Uterus (tissue), 4 donors: ENCODE measurements around the gene EIF4B. TPM values are rescaled to one million over a fixed set of nuclear protein-coding genes. Genes with fewer than 3 reads are reported as not detected.

Source experiments
- DNase-seq, 2 donors: peaks; one replicate each; pipeline ENCODE4 v3.0.0-alpha.2; 2019 to 2020
- H3K27ac ChIP-seq, 2 donors: fragments of 200-600 bp; sonication (generic); 1 replicate in 1 of 2; 2 replicates in 1 of 2; pipeline ENCODE4 v1.5.1; 2016 to 2018
- H3K27me3 ChIP-seq, 2 donors: fragments of 200-600 bp; sonication (generic); one replicate each; pipeline ENCODE4 v1.5.1; 2018 to 2019; ENCODE audit warnings: control low read depth in 1 of 2
- H3K36me3 ChIP-seq, 2 donors: fragments of 200-600 bp; sonication (generic); one replicate each; pipeline ENCODE4 v1.5.1; 2019; ENCODE audit warnings: control low read depth in 1 of 2
- H3K4me1 ChIP-seq, 2 donors: fragments of 200-600 bp; sonication (generic); one replicate each; pipeline ENCODE4 v1.5.1; 2018 to 2019; ENCODE audit warnings: control low read depth in 1 of 2
- H3K4me3 ChIP-seq, 2 donors: fragments of 200-600 bp; sonication (generic); 1 replicate in 1 of 2; 2 replicates in 1 of 2; pipeline ENCODE4 v1.5.1; 2018 to 2019; ENCODE audit warnings: mild to moderate bottlenecking in 1 of 2
- H3K9me3 ChIP-seq, 2 donors: fragments of 200-600 bp; sonication (generic); one replicate each; pipeline ENCODE4 v1.5.1; 2019; ENCODE audit warnings: control low read depth in 1 of 2
- POLR2A ChIP-seq, 2 donors: fragments of 450-650 bp; IDR thresholded peaks; one replicate each; pipeline ENCODE4 v1.6.1; 2016; ENCODE audit warnings: antibody characterized with exemption in 2 of 2, mild to moderate bottlenecking in 1 of 2, moderate library complexity in 1 of 2
- intact Hi-C: fragments of 100-400 bp; cut with DNase I; formaldehyde crosslinking; loops from one replicate; pipeline ENCODE4 v1.15.1; 2023; ENCODE audit warnings: low total_unique reads
- total RNA-seq, 4 donors: library from RNA; depleted of rRNA in 3 of 4; stranded (reverse); fragments of >200 nt in 3 of 4; gene quantifications; one replicate each; pipeline versions ENCODE4 v1.1.0 to v1.2.4, GENCODE V29; 2014 to 2023
- TF ChIP-seq, protein P1 (sequence below), 4 experiments: fragments of 200-600 bp in 2 of 4; fragments of 450-650 bp in 2 of 4; sonication (generic) in 2 of 4; IDR thresholded peaks; one replicate each; pipeline ENCODE4 v1.5.1; 2016 to 2019; ENCODE audit warnings: antibody characterized with exemption in 4 of 4, mild to moderate bottlenecking in 2 of 4, moderate library complexity in 1 of 4
- donor health status: DM: yes; HTN: yes; CAD: no.

Gene EIF4B
- total RNA-seq, 4 donors from 2014 or later, result 388 to 1,076 (median 585) TPM

- Histone ChIP-seq H3K27me3 (no peaks in the 10 kb centered on the region), H3K4me1 (peaks cover 0 to 23% of the 10 kb centered on the region in 2 donors), H3K9me3 (no peaks in the 10 kb centered on the region), H3K27ac (peak within 1 kb of the TSS; percentile 99), H3K36me3 (no peaks in the 10 kb centered on the region), H3K4me3 (peak within 1 kb of the TSS; percentile 59 to 76)
- peak; percentile 60 to 73 for TF ChIP-seq POLR2A (IDR thresholded peaks at IDR 0.05)
- TF ChIP-seq, protein P1, sequence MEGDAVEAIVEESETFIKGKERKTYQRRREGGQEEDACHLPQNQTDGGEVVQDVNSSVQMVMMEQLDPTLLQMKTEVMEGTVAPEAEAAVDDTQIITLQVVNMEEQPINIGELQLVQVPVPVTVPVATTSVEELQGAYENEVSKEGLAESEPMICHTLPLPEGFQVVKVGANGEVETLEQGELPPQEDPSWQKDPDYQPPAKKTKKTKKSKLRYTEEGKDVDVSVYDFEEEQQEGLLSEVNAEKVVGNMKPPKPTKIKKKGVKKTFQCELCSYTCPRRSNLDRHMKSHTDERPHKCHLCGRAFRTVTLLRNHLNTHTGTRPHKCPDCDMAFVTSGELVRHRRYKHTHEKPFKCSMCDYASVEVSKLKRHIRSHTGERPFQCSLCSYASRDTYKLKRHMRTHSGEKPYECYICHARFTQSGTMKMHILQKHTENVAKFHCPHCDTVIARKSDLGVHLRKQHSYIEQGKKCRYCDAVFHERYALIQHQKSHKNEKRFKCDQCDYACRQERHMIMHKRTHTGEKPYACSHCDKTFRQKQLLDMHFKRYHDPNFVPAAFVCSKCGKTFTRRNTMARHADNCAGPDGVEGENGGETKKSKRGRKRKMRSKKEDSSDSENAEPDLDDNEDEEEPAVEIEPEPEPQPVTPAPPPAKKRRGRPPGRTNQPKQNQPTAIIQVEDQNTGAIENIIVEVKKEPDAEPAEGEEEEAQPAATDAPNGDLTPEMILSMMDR (IDR thresholded peaks at IDR 0.05), result peak in 1 of 4 experiments; percentile 8
- peak; percentile 81 to 87 for DNase-seq
- intact Hi-C loops, result no loop called here
Observed at GRCh38 chr12:53049571-53050318, 43.5 kb downstream of the EIF4B start, which contains the start of gene TNS2. Gene TNS2, plus strand, starts transcription at chr12:53050065. Its CDS starts 121 bp downstream, at chr12:53050186.

DNA sequence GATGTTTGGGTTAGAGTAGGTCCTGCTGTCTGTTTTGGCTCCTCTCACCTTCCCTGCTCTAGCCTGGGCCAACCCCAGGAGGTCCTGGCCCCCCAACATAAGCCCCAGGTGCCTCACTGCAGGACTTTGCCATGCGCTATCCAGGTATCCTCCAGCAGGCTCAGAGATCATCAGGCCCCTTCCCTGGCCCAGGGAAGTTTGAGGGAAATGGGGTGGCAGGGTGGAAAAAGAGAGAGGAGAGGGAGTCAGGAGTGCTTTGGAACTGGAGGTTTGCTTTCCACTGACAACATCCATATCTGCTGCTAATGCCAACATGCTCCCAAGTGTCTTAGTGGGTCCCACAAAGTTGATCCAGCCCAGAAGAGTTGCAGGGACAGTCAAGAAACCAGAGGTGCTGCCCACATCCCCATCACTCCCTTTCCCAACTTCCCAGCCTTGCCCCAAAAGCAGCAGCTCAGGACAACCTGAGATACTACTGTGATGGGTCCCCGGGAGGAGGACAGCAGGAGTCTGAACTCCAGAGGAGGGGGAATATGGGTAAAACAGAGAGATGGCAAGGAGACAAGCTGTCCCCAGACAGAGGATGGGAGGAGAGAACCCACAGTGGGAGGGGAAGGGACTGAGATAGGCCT lies 44.3 kb downstream of the EIF4B start:
- no peak for TF ChIP-seq POLR2A (IDR thresholded peaks at IDR 0.05)
- TF ChIP-seq, protein P1 (IDR thresholded peaks at IDR 0.05), result no peak
- no peaks in the 10 kb centered on the region for H3K27me3 ChIP-seq
- H3K4me1 ChIP-seq, result peaks cover 0 to 23% of the 10 kb centered on the region in 2 donors
- H3K4me3 ChIP-seq, result peak overlapping the region; percentile 59 to 76
- H3K9me3 ChIP-seq, result no peaks in the 10 kb centered on the region
- intact Hi-C loops, result no loop called here
- H3K27ac ChIP-seq, result peak overlapping the region; percentile 99
- no peaks in the 10 kb centered on the region for H3K36me3 ChIP-seq
- DNase-seq, result no peak

GRCh38 chr12:53051058-53051880 lies 45.0 kb downstream of the EIF4B start:
- Histone ChIP-seq H3K36me3 (no peaks in the 10 kb centered on the region), H3K27ac (peak overlapping the region; percentile 99), H3K4me1 (peaks cover 0 to 23% of the 10 kb centered on the region in 2 donors), H3K9me3 (no peaks in the 10 kb centered on the region), H3K4me3 (peak overlapping the region; percentile 59 to 76), H3K27me3 (no peaks in the 10 kb centered on the region)
- TF ChIP-seq, protein P1 (IDR thresholded peaks at IDR 0.05), result peak in 3 of 4 experiments; percentile 11 to 62 (median 23)
- TF ChIP-seq POLR2A (IDR thresholded peaks at IDR 0.05), result peak; percentile 68 to 71
- intact Hi-C loops, result no loop called here
- peak; percentile 78 to 89 for DNase-seq

DNA sequence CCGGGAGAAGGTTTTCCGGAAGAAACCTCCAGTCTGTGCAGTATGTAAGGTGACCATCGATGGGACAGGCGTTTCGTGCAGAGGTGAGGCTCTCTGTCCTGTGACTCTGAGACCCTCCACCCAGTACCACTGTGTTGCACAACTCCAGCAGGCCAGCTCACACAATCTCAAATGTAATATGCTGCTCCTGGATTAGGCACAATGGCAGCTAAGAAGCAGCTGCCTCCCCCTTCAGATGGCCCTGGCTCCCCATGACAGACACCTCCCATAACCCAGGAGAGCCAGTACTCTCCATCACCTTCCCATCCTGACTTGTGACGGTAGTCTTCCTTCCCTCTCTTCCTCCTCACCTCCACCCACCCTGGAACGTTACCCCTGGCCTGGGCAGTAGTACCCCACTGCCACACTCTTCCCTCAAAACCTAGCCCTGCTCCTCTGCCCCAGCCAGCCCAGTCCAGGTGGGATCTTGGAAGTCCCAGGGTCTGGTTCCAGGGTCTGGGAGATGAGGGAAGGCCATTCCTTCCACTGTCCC lies 45.7 kb downstream of the EIF4B start:
- TF ChIP-seq, protein P1 (IDR thresholded peaks at IDR 0.05), result no peak
- no peak for TF ChIP-seq POLR2A (IDR thresholded peaks at IDR 0.05)
- peak overlapping the region; percentile 59 to 76 for H3K4me3 ChIP-seq
- H3K4me1 ChIP-seq, result peaks cover 0 to 23% of the 10 kb centered on the region in 2 donors
- no peaks in the 10 kb centered on the region for H3K27me3 ChIP-seq
- intact Hi-C loops, result no loop called here
- peak overlapping the region; percentile 99 for H3K27ac ChIP-seq
- DNase-seq, result peak in 1 of 2 donors; percentile 29
- no peaks in the 10 kb centered on the region for H3K9me3 ChIP-seq
- no peaks in the 10 kb centered on the region for H3K36me3 ChIP-seq
